HG03520 (cell line): ENCODE measurements around the gene ERC2.

ENCODE experiments used
- ATAC-seq: cut with Tn5 transposase; IDR thresholded peaks from one replicate; pipeline ENCODE4 v1.9.1; 2021; ENCODE audit warnings: mild to moderate bottlenecking, moderate library complexity; ENCODE audit not compliant: unreplicated experiment

The ERC2 gene

DNA sequence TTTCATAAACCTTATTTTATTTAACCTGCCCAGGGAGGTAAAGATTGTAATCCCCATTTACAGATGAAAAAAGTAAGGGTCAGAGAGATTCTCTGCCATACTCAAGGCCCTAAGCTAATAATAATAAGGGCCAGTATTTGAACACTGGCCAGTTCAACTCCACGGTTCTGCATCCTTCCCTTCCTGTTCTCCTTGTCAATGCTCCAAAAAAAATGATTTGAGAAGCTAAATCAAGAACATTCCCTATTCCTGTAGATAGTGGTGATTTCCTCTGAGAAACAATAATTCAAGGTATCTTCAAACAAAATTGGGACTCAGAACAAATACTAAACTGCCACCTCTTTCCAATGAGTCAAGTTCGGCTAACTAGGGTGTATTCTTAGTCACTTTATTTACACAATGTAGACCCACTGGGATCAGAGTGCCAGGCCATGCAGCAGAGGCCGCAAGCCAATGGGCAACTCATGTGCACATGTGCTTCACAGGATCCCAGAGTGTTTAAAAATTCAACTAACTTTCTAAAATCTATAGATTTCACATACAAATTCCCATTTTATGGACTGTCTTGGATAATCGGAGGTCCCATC, 521.6 kb downstream of the ERC2 start:
- ATAC-seq: no peak

DNA sequence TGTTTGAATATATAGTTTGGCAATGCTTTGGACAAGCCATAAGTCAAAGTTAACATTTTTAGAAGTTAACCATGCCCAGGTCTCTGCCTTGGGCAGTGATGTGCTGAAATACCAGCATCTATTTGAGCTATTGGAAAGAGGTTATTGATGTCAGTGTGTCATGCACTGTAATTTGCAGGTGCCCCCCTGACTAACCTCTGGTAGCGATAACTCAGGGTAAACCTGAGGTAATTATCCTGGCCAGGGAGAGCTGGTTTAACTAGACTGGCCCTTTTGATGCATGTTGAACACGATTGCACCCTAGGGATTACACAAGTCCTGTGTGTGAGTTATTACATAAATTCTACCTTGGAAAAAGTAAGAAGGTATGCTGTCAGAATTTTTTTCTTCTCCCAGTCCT, 525.4 kb downstream of the ERC2 start:
- ATAC-seq: no peak

DNA sequence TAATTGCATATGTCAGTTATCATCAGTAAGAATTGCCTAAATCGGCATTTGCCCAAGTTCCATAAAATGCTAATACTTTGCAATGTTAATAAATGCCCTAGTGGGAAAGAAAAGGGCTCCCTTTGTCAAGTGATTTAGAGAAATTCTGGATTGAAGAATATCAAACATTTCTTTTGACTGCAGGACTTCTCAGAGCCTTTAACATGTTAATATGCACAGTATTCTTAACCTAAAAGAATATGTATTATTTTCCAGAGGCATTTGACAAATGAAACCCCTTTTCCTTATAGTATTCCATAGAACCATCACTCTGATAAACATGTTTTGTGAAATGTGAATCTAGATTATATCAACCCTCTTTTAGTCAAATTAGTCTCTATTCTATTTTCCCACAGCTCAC, 529.0 kb downstream of the ERC2 start:
- ATAC-seq: no peak

DNA sequence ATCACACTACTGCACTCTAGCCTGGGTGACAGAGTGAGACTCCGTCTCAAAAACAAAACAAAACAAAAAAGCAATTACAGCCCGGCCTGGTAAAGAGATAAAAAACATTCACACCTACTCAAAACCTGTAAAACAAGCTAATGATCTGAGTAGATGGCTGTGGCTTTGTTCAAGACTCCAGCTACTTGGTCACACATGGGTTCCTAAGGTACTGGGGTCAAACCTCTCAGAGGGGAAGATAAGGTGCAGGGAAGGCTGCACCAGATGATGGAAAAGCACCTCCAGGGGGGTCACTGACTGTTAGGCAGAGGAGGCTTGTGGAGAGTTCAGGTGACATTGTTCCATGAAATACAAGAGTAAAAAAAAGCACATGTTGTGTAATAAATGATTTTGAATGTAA, 531.0 kb downstream of the ERC2 start:
- no peak for ATAC-seq

DNA sequence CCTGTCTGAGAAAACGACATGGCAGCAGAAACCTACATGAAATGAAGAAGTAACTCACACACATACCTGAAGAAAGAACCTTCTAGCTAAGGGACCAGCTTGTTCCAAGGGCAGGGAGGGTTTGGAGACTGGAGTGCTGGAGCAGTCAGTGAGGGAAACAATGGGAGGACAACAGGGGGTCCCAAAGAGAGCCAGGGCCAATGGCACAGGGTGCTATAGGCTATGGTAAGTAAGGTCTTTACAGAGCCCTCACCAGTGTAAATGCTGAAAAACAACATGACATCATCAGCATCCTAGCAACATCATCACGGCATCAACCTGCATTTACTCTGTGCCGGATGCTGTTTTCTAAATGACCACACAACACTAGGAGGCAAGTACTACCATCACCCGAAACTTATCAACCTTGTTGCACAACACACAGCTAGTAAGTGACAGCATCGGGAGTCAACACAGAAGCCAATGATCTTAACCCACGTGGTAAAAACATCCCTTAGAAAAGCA, 531.7 kb downstream of the ERC2 start:
- ATAC-seq: no peak

DNA sequence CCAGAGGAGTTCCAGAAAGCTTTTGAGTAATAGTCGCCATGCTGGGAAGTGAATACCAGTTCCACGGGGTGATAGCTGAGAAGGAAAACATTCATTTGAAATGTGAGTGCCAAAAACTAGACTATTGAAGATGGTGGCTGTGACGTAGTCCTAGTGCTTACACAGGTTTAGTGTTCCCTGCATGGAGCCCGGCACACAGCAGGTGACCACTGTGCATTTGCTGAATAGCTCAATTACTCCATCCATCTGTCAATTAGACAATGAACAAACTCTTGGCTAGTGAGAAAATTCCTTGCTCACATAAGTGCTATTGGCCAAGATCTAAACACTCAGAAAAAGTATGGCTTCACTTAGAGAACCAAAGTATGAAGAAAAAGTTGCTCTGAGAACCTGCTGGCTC, 533.0 kb downstream of the ERC2 start:
- ATAC-seq: no peak

DNA sequence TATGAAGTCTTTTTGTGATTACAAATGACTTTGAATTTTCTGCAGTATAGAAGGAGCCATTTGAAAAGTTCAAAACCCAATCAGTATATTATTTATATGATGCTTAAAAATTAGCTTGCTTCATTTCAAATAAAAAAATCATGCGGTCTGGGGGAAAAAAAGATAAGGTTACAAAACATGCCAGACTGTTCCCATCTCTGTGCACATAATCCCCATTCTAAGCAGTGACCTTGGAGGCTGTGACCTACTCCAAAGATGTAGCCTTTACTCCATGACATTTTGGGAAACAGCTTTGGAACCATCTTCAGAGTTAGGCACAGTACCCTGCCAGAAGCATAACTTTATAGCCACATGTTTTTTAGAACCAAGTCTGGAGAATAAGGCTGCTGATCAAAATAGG, 533.5 kb downstream of the ERC2 start:
- ATAC-seq: no peak

DNA sequence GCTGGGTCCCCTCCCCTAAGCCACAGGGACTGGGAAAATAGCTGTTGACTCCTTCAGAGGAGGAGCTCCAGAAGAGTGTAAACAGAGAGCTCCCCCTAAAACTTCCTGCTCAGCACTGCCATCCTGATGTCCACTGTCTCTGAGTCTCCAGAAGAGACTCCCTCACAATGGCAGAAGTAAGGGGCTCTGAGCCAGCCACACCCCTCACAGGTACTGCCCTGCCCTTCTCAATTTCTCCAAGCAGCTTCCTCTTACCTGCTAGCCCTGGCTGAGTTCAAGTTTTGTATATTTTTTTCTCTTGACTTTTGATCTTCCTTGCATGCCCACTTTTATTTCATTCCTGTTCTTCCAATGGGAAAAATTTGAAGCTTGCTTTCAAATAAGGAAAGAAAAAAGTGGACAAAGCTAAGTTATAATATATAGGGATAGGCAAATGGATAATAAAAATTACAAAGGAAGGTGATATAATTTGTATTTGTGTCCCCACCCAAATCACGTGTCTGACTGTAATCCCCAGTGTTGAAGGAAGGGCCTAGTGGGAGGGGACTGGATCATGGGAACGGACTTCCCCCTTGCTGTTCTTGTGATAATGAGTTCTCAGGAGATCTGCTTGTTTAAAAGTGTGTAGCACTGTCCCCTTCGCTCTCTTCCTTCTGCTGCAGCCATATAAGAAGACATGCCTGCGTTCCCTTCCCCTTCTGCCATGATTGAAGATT, 539.0 kb downstream of the ERC2 start:
- ATAC-seq: no peak

DNA sequence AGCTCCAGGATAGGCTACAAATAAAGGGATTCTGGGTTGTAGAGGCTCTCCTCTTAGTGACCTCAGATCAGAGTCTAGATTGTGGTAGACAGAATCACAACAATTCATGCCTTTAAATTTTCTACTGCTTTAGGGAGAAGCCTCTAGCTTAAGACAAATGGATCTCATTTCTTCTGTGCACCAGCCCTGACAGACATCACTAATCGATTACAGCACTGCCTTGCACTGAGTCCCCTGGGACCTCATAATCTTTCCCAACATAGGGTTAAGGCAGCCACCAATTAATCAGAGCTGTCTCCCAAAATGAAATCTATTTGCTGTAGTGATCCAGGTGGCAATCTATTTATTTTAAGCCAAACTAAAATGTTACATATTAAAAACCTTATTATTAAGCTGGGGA, 544.6 kb downstream of the ERC2 start:
- no peak for ATAC-seq

DNA sequence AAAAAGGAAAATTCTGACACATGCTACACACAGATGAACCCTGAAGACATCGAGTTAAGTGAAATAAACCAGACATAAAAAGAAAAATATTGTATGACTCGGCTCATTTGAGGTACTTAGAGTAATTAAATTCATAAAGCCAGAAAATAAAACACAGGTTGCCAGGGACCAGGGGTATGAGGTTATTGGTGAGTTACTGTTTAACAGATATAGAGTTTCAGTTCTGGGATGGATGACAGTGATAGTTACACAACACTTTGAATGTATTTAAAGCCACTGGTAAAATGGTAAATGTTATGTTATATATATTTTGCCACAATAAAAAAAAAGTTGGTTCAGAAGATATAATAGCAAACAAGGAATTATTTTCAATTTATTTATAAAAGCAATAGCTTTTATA, 545.1 kb downstream of the ERC2 start:
- ATAC-seq: peak; percentile 51

DNA sequence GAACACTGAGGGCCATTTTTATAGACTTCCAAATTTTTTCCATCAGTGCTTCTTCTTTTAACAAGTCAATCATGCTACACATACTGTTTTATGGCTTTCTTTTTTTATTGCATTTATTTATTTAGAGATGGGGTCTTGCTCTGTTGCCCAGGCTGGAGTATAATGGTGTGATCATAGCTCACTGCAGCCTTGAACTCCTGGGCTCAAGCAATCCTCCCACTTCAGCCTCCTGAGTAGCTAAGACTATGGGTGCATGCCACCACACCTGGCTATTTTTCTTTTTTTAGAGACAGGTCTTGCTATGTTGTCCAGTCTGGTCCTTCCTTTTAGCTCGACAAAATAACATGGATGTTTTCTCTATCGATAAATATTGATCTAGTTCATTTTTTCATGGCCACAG, 555.4 kb downstream of the ERC2 start:
- no peak for ATAC-seq

DNA sequence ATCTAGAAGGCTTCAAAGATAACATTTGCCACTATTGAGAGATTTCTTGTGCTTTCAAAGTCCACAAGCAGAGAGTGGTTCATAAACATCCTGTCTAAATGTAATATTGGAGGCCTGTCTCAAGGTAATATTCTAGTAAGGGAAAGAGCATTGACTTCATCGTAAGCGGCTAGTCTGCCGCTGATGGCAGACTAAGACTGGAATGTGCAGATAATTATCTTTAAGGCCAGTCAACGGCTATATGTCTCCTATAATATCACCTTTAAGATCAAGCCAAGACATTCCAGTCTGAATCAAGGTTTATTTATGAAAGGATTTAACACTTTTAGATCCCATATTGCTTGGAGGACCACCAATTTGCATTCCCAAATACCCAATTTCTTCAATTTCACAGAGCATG, 557.0 kb downstream of the ERC2 start:
- no peak for ATAC-seq

DNA sequence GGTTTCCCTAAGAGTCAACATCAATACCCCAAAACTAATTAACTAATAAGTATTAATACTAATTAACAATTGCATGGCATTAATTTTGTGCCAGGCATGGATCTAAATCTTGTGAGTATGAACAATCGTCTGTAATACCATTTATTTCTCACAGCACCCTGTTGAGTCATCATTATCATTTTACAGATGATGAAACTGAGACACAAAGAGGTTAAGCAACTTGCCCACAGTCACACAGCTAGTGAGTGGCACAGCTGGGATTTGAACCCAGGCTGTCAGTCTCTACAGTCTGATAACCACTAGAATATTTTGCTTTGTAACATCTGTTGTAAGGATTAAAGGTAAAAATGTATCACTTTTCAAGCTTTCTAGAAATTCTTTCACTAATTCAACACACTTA, 557.7 kb downstream of the ERC2 start:
- no peak for ATAC-seq

DNA sequence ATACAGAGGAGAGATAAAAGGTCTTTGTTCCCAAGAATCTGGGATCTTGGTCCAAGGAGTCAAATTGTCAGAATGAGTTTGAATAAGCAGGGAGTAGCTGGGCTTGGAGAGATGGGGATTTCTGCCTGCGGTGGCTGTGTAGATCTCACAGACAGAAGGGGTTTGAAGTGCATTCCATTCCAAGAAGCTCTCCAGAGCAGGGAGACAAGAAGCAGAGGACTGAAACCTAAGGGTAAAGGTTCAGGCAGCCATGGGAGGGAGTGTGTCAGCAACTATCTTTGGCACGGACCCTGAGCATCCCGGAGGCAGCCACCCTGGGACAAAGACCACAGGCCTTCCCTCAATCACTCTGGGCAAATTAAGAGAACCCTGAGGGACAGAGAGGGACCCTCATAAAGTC, 558.9 kb downstream of the ERC2 start:
- ATAC-seq: no peak

DNA sequence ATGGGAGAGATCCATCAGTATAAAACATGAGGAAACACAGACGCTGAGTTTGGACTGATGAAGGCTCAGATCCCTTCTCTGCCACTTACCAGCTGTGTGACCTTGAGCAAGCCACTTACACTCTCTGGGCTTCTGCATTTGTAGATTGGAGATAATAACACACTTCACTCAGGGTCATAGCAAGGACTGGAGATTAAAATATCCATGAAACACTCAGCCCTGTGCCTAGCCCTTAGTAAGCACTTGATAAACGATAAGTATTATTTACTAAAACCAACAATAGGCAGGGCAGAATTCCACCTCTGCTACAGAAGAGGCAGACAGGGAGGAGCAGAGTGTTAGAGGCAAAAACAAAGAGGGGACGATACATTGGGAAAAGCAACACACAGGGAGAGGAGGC, 560.7 kb downstream of the ERC2 start:
- no peak for ATAC-seq

DNA sequence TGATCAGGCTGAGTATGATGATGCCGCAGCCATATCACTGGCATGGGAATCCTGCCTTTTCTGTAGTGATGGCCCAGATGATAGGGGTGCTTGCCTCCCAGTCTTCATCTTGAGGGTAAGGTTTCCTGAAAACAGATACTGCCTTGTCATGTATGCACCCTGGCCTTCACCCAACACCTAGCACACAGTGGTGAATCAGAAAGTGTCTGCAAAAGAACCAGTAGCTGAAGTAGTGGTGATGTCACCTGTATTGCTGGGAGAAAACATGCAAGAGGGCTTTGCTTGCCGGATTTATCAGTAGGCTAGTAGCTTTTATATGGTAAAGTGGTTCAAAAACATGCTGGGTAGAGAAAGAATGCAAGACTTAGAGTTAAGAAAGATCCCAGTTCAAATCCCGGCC, 561.4 kb downstream of the ERC2 start:
- ATAC-seq: no peak

DNA sequence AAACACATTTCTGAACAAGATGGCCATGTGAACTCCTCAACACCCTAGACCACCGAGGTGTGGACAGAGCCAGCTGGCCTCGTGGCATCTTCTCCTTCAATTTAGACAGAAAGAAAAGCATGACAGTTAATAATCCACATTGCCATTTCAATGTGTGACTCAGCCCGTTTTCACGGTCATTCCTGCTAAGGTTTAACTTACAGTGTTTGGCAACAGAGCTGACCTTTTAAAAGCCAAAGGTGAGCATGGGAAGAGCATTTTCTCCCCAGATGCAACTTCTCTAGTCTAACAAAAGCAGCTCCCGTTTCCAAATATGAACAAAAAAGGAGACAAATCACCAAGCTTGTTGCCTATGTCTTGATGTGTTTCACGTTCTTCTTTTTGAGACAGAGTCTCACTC, 563.6 kb downstream of the ERC2 start:
- ATAC-seq: no peak

DNA sequence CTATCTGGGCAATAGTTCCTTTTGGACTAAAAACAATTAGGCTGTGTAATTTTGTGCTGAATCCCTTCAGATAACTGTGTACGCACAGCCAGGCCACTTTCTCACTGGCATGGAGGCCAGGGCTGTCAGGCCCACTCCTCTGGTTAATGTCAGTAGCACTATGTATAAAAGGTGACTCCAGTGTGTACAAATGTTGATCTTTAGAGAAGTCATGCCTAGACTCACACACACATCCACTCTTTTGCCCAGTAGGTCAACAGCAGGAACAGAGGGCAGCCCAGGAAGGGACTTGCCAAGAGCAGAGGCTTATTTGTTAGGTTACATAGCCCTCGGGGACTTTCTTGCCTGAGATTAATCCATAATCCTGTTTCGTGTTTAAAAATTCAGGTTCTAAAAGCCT, 564.6 kb downstream of the ERC2 start:
- ATAC-seq: no peak

DNA sequence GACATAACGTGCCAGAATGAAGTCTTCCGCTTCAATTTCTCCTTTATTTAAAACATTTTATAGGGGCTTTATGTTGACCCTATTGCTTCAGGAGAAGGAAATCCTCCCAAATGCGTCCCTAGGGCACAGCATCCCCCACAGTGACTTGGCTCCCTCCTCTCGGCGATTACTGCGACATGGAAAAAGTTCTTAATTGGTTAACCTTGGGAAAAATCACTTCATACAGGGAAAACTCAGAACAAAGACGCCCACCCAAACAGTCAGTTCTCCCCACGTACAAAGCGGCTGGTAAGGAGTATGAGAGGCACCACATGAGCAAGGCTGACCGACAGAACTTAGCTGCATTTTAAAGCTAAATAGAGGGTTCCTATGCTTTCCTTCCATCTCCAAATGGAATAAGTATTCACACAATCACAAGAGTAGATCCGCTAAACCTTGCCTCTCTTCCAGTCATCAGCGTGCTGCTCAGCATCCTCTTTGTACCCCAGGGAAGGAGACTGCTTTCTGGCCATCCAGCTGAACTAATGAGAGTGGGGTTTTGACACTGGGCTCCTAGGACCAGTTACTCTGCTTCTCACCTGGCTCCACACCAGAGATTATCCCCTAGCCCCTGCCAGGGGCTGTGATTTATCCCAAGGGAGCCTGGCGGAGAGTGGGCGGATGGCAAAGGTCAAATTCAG, 565.9 kb downstream of the ERC2 start:
- no peak for ATAC-seq

DNA sequence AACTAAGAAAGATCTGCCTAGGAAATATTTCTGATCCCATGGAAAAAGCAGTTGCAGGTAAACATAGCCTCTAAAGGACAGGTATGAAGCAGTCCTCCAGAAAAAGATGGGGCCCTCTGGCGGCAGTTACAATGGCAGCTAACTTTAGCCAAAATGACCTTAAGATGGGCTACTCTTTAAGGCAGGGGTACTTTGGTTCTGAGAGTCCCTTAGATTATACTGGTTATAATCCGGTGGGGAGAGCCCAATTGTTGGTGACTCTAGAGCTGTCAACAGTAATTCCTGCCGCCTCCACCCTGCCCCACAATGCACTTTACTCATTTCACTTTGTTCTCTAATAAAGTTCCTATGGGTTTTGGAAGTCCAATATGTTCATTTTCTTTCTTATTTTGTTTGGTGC, 568.4 kb downstream of the ERC2 start:
- ATAC-seq: no peak

DNA sequence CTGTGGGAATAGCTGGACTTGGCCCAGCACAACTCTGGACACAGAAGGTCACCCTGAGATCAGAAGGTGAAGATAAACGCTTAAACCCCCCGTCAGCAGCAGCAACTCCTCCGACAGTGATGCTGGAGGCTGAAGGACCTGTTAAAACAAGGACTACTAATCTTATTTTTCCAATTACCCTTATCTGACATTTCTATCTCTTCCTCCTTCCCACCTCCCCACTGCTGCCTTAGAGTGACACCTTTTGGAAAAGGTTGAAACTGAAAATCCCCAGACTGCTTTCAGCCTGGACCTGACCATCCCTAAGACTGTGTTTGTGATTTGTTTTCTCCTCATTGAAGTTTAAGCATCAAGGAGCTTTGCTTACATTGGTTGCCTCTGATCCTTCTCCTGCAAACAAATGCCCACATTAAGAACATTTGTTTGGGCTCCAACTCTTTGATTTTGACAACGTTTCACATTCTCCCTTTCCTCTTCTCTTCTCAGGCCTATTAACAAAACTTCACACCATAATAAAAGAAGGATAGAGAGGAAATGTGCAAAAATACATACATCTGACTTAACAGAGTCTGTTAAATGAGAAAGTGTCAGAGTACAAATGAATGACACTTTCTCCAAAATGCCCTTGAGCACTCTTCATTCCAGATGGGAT, 570.6 kb downstream of the ERC2 start:
- ATAC-seq: no peak
